Suprapubic skin (tissue), 4 donors: ENCODE results near the gene SLC22A31. TPM values are rescaled to one million over a fixed set of nuclear protein-coding genes. Genes with fewer than 3 reads are reported as not detected.

ENCODE experiments used
- DNase-seq, 2 donors: peaks; one replicate each; pipeline ENCODE4 v3.0.0-alpha.2; 2019; ENCODE audit warnings: low spot score in 2 of 2
- H3K27ac ChIP-seq: fragments of 200-600 bp; sonication (generic); one replicate; pipeline ENCODE4 v1.5.1; 2019
- H3K27me3 ChIP-seq: fragments of 200-600 bp; sonication (generic); one replicate; pipeline ENCODE4 v1.5.1; 2019
- H3K36me3 ChIP-seq: fragments of 200-600 bp; sonication (generic); one replicate; pipeline ENCODE4 v1.5.1; 2019
- H3K4me1 ChIP-seq: fragments of 200-600 bp; sonication (generic); one replicate; pipeline ENCODE4 v1.5.1; 2019
- H3K4me3 ChIP-seq: fragments of 200-600 bp; sonication (generic); one replicate; pipeline ENCODE4 v1.5.1; 2019; ENCODE audit warnings: mild to moderate bottlenecking
- H3K9me3 ChIP-seq: fragments of 200-600 bp; sonication (generic); one replicate; pipeline ENCODE4 v1.5.1; 2019
- CTCF ChIP-seq, 2 donors: fragments of 200-600 bp in 1 of 2; fragments of 450-650 bp in 1 of 2; sonication (generic) in 1 of 2; IDR thresholded peaks; one replicate each; pipeline ENCODE4 v1.5.1; 2016 to 2019; ENCODE audit warnings: antibody characterized with exemption in 2 of 2, mild to moderate bottlenecking in 1 of 2, moderate library complexity in 1 of 2
- EP300 ChIP-seq: sonication (generic); formaldehyde crosslinking; IDR thresholded peaks from one replicate; pipeline ENCODE4 v1.6.1; 2017; ENCODE audit warnings: antibody characterized with exemption
- POLR2A ChIP-seq, 2 donors: fragments of 450-650 bp; IDR thresholded peaks; one replicate each; pipeline ENCODE4 v1.6.1; 2017; ENCODE audit warnings: antibody characterized with exemption in 2 of 2, mild to moderate bottlenecking in 2 of 2, moderate library complexity in 2 of 2
- POLR2AphosphoS5 ChIP-seq, 3 donors: sonication (generic); formaldehyde crosslinking; IDR thresholded peaks; one replicate each; pipeline ENCODE4 v1.6.1; 2017; ENCODE audit warnings: antibody characterized with exemption in 3 of 3
- WGBS: methylation state at CpG from one replicate; pipeline ENCODE4 v1.1.5; 2018; 5-methylcytosine and 5-hydroxymethylcytosine counted together
- total RNA-seq, 4 donors: library from RNA; depleted of rRNA; stranded (reverse); fragments of >200 nt; gene quantifications; one replicate each; pipeline ENCODE4 v1.1.0, GENCODE V29; 2016

The SLC22A31 gene
- total RNA-seq, 4 donors from 2014 or later, result 0.72 to 6.6 (median 4.7) TPM

GRCh38 chr16:89200850-89201411 is 594 bp upstream of the SLC22A31 start:
- peak overlapping the region; percentile 47 for H3K4me3 ChIP-seq
- peaks cover 24% of the 10 kb centered on the region for H3K4me1 ChIP-seq
- 0% methylated on average over 4 of the region's 58 CpGs for WGBS
- TF ChIP-seq POLR2AphosphoS5 (IDR thresholded peaks at IDR 0.05) (no peak), CTCF (IDR thresholded peaks at IDR 0.05) (no peak), EP300 (no peak), POLR2A (IDR thresholded peaks at IDR 0.05) (no peak)
- no peak overlapping the region for H3K27ac ChIP-seq
- peaks cover 67% of the 10 kb centered on the region for H3K27me3 ChIP-seq
- H3K9me3 ChIP-seq, result no peaks in the 10 kb centered on the region
- no peaks in the 10 kb centered on the region for H3K36me3 ChIP-seq
- DNase-seq, result peak in 1 of 2 donors; percentile 66

- Histone ChIP-seq H3K36me3 (no peaks in the 10 kb centered on the region), H3K4me3 (no peak overlapping the region), H3K9me3 (no peaks in the 10 kb centered on the region), H3K27me3 (peaks cover 57% of the 10 kb centered on the region), H3K27ac (no peak overlapping the region), H3K4me1 (peaks cover 24% of the 10 kb centered on the region)
- WGBS, result 71% methylated on average over 4 of the region's 22 CpGs
- peak in 1 of 2 donors; percentile 76 for DNase-seq
- TF ChIP-seq POLR2A (IDR thresholded peaks at IDR 0.05), result no peak
Measured at GRCh38 chr16:89199241-89200123, 855 bp downstream of the SLC22A31 start.

- H3K4me3 ChIP-seq, result no peak overlapping the region
- H3K4me1 ChIP-seq, result peaks cover 26% of the 10 kb centered on the region
- peak in 1 of 2 donors; percentile 62 for DNase-seq
- H3K9me3 ChIP-seq, result no peaks in the 10 kb centered on the region
- WGBS, result 75% methylated on average over 16 of the region's 28 CpGs
- H3K27me3 ChIP-seq, result peaks cover 56% of the 10 kb centered on the region
- H3K36me3 ChIP-seq, result no peaks in the 10 kb centered on the region
- H3K27ac ChIP-seq, result no peak overlapping the region
- TF ChIP-seq EP300, result no peak
- no peak for TF ChIP-seq POLR2AphosphoS5 (IDR thresholded peaks at IDR 0.05)
- TF ChIP-seq POLR2A (IDR thresholded peaks at IDR 0.05), result no peak
- TF ChIP-seq CTCF (IDR thresholded peaks at IDR 0.05), result no peak
Measured at GRCh38 chr16:89198417-89199240, 1.7 kb downstream of the SLC22A31 start.

GRCh38 chr16:89197633-89198416 is 2.5 kb downstream of the SLC22A31 start:
- DNase-seq, result no peak
- peaks cover 31% of the 10 kb centered on the region for H3K4me1 ChIP-seq
- H3K9me3 ChIP-seq, result no peaks in the 10 kb centered on the region
- TF ChIP-seq POLR2A (IDR thresholded peaks at IDR 0.05) (no peak), POLR2AphosphoS5 (IDR thresholded peaks at IDR 0.05) (no peak), EP300 (no peak), CTCF (IDR thresholded peaks at IDR 0.05) (no peak)
- no peak overlapping the region for H3K4me3 ChIP-seq
- no peak overlapping the region for H3K27ac ChIP-seq
- H3K36me3 ChIP-seq, result no peaks in the 10 kb centered on the region
- peaks cover 52% of the 10 kb centered on the region for H3K27me3 ChIP-seq
- WGBS, result 88% methylated on average over 22 of the region's 26 CpGs

GRCh38 chr16:89197033-89197632 is 3.2 kb downstream of the SLC22A31 start:
- no peak for TF ChIP-seq EP300
- TF ChIP-seq POLR2AphosphoS5 (IDR thresholded peaks at IDR 0.05), result no peak
- no peak for TF ChIP-seq CTCF (IDR thresholded peaks at IDR 0.05)
- no peak for TF ChIP-seq POLR2A (IDR thresholded peaks at IDR 0.05)
- Histone ChIP-seq H3K4me3 (no peak overlapping the region), H3K4me1 (peaks cover 35% of the 10 kb centered on the region), H3K27ac (no peak overlapping the region), H3K27me3 (peaks cover 47% of the 10 kb centered on the region), H3K9me3 (no peaks in the 10 kb centered on the region), H3K36me3 (no peaks in the 10 kb centered on the region)
- 82% methylated on average over 6 of the region's 13 CpGs for WGBS
- no peak for DNase-seq
